COLO829 (cell line): ENCODE results near the gene RDH11.

ENCODE experiments used
- DNase-seq: peaks from one replicate; pipeline ENCODE4 v3.0.0; 2012; ENCODE audit warnings: low spot score

The RDH11 gene

DNA sequence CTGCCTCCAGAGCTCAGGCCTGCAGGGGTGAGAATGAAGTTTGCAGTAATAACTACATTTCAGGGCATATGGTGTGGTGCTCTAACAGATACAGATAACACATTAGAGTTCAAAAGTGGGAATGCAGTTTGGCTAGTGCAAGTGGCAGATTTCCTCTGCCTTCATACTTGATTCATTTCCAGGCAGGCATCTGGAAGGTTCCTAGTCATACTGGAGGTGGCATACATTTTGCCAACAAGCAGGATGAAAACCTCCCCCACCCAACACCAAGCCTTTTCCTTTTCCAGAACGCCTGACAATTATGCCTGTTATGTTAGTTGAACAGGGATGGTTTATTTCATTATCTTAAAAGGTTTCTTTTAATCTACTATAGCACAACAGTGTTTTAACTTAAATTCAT, 45.4 kb downstream of the RDH11 start:
- DNase-seq = no peak

DNA sequence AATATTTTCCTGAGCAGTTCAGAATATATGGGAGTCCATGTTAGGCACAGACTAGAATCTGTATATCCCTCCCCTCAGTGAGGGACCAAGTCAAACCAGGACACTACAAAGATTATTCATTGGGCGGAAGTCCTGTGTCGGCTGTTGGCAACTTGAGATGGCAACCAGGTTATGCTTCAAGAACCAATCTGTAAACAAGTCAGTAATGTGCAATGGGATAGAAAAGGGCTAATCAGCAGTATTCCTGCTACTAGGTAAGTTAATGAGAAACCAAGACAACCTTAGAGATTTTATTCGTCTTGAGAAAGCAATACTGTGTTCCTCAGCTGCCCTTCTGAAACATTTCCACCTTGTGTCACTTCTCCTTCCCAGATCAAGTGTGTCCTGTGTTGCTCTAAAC, 49.4 kb downstream of the RDH11 start:
- DNase-seq = no peak

- no peak for DNase-seq
These were observed 50.1 kb downstream of the RDH11 start for GRCh38 chr14:67645414-67645813.

DNA sequence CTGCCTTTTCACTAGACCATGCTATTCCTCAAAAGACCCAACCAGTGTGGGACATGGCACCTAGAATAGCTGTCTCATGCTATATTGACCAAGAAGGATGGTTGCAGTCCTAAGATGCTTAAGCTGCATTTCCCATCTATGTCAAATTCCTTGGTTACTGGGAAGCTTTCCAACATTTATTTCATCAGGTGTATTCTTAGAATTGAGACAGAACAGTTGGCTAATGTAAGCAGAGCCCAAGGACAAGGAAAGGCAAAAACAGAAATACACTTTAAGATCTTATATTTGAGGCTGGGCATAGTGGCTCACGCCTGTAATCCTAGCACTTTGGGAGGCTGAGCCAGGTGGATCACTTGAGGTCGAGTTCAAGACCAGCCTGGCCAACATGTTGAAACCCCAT, 51.1 kb downstream of the RDH11 start:
- no peak for DNase-seq

DNA sequence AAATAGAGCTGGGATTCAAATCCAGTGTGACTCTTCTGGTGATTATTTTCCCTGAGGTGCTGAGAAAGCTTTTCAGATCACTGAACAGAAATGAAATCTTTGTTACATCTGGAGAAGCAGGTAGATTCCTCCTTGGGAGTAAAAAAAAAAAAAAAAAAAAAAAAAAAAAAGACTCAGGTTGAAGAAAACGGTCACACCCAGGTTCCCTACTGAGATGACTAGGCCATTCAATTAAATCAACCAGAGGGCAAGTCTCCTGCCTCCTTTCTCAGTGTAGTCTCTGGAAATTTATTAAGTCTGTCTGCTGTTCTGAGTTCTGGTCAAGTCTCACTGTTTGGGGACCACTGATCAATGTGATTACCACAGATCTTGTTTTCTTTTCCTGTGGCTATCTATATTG, 51.9 kb downstream of the RDH11 start:
- DNase-seq = no peak

DNA sequence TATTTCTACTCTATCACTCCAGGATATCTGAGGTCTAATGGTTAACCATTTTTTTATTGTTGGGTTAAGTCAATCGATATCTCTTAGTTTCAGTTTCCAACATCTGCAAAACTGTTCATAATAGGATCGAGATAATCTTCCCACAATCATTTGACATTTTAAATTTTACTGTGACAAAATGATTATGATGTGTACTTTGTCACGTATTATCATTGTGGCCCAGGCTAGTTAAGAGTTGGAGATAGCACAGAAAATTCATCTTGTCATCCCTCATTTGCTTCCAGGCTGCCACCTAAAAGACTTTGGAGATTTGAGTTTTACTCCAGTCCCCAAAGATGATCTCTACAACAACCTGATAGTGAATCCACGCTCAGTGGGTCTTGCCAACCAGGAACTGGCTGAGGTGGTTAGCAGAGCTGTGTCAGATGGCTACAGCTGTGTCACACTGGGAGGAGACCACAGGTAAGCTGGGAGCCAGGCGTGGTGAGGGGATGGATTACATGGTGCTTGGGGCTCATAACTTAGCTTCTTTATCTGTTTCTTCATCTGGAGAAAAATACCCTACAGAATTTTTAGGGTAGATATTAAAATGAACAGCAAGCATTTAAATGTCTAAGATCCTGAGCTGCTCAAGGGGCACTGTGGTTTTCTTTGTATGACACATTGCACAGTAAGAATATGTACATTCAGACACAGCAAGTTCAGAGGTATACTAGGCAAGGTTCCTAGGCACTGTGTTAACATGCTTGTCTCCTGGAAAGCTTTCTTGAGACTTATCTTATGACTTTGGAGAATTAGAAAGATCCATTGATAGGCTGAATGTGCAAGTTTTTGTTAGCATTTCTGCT, 53.4 kb downstream of the RDH11 start:
- no peak for DNase-seq

DNA sequence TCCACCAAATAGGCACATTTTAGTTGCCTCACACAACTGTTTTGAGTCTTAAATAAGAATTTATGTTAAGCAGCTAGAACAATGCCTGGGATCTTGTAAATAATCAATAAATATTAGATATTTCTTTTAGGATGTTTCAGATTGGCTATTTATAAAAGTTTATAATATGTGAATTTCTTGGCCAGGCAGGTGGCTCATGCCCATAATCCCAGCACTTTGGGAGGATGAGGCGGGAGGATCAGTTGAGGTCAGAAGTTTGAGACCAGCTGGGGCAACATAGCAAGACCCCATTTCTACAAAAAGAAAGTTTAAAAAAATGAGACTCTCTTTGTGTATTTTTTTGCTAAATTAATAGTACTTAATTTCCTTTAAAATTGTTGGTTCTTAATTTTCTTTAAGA, 54.1 kb downstream of the RDH11 start:
- DNase-seq = no peak

GRCh38 chr14:67638642-67639041, 56.9 kb downstream of the RDH11 start:
- no peak for DNase-seq

DNA sequence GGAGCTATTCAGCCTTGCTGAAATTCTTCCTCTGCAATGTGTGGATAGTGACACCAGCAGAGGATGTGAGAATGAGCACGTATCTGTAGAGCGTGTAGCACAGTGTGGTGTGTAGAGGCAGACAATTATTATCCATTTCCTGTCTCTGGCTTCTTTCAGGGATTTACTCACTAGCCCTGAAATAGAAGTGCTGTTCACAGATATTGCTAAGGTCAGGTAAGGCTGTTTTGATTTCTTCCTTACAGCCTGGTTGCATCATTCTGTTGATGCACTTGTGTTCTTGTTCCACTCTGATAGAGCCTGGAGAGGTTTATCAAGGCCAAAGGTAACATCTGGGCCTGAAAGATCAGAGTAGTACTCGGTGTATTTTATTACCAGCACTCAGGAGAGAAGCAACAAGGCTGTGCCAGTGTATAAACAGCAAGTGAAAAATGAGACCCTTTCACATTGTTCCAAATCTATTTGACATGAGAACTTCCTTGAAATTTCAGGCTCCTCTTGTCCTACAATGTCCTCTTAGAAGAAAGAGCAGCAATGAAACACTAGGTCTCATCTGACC, 59.1 kb downstream of the RDH11 start:
- no peak for DNase-seq

DNA sequence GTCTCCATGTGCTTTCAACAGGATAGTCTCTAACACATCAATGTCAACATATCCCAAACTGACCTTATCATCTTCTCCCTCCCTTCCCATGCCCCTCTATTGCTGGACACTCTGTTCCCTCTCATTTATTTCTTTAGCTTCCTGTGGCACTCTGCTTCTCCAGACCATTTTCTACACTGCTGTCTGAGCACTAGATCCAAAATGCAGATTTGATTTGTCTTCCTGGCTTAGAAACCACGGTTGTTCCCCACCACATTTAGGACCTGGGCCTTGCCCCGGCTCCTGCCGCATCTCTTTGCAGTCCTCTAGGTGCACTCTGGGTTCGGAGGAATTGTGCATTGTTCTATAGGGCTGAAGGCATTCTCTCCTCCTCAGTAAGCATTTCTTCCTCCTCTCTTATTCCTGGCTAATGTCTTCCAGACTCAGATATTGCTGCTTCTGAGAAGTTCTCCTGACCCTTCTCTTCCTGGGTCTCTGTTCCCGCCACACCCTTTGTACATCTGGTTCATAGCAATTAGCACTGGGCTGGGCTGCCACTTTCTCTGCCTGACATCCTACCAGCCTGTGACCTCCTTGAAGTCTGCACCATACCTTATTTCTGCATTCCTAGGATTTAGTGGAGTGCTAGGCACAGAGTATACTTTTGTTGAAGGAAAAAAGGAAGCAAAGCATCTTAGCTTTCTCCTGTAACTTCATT, 62.0 kb downstream of the RDH11 start:
- DNase-seq = no peak

DNA sequence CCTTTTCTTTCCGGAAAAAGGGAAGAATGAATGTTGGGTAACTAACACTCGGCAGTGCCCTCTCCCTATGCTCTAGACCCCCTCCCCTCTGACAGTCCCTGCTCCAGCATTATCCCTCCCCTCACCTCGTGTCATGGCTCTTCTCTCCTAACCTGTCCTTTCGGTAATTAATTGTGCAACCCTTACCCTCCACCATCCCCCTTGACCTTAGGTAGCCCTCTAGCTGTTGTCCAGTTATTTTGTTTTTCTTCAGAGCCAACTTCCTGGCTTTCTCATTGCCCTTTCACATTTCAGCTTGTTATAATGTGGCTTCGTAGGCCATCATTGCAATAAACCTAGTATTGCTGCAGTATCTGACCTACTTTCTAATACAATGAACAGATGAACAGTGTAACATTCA, 64.6 kb downstream of the RDH11 start:
- DNase-seq = no peak

DNA sequence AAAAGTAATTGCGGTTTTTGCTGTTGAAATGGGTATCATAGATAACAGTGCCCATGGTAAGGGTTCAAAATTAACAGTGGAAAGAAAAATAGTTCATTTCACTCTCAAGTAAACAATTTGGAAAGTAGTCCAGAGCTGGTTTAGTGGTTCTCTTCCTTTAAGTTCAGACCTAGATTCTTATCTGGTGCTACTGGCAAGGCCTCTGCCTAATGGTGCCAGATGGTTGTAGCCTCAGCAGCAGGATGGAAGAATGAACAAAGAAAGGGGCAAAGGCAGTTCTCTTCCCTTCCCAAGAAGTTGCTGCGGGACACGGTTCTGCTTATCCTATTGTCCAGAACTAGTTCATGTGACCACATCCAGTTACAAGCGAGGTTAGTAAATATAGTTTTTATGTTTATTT, 65.4 kb downstream of the RDH11 start:
- no peak for DNase-seq

GRCh38 chr14:67627519-67627918, 68.0 kb downstream of the RDH11 start:
- no peak for DNase-seq
